HepG2 (cell line): ENCODE measurements around the gene TSSK3. TPM values are rescaled to one million over a fixed set of nuclear protein-coding genes. Genes with fewer than 3 reads are reported as not detected.

Experiments used
- BORCS8-MEF2B ChIP-seq: sonication (generic); formaldehyde crosslinking; IDR thresholded peaks from 2 replicates; pipeline ENCODE4 v1.8.0; 2022; ENCODE audit warnings: mild to moderate bottlenecking, missing genetic modification reagents
- GLI4 ChIP-seq: sonication (generic); formaldehyde crosslinking; IDR thresholded peaks from 2 replicates; pipeline ENCODE4 v1.5.1; 2020; ENCODE audit warnings: missing genetic modification reagents, mild to moderate bottlenecking, moderate library complexity, borderline replicate concordance
- HNRNPL ChIP-seq: fragments of 200-400 bp; formaldehyde crosslinking; IDR thresholded peaks from 2 replicates; pipeline ENCODE4 v1.6.1; 2017; ENCODE audit warnings: mild to moderate bottlenecking, low read depth, low read length
- KDM5B ChIP-seq: sonication (generic); formaldehyde crosslinking; IDR thresholded peaks from 2 replicates; pipeline ENCODE4 v1.4.0; 2020; ENCODE audit warnings: missing genetic modification reagents, mild to moderate bottlenecking, borderline replicate concordance
- MTA1 ChIP-seq: sonication (generic); formaldehyde crosslinking; IDR thresholded peaks from 2 replicates; pipeline ENCODE4 v1.4.0; 2020; ENCODE audit warnings: missing genetic modification reagents, mild to moderate bottlenecking, borderline replicate concordance
- NR2F6 ChIP-seq, 2 experiments: IDR thresholded peaks; 2 replicates each; pipeline ENCODE4 v1.6.1; 2016; ENCODE audit warnings: antibody characterized with exemption in 1 of 2, mild to moderate bottlenecking in 1 of 2
- PPARG ChIP-seq: conservative IDR thresholded peaks from 2 replicates; pipeline ENCODE4 v1.6.1; 2016; ENCODE audit warnings: missing biosample characterization, missing genetic modification reagents
- PREB ChIP-seq: sonication (generic); formaldehyde crosslinking; IDR thresholded peaks from 2 replicates; pipeline ENCODE4 v1.4.0; 2020; ENCODE audit warnings: missing genetic modification reagents
- SIN3B ChIP-seq: fragments of 150-350 bp; IDR thresholded peaks from 2 replicates; pipeline ENCODE4 v1.6.1; 2014; ENCODE audit warnings: low read length
- SIX1 ChIP-seq: sonication (generic); formaldehyde crosslinking; IDR thresholded peaks from 2 replicates; pipeline ENCODE4 v1.4.0; 2020; ENCODE audit warnings: missing genetic modification reagents, borderline replicate concordance
- SMYD3 ChIP-seq: sonication (generic); formaldehyde crosslinking; IDR thresholded peaks from 2 replicates; pipeline ENCODE4 v1.8.1; 2023; ENCODE audit warnings: mild to moderate bottlenecking, missing genetic modification reagents
- SNAPC4 ChIP-seq: sonication (generic); formaldehyde crosslinking; IDR thresholded peaks from 2 replicates; pipeline ENCODE4 v1.4.0; 2020; ENCODE audit warnings: mild to moderate bottlenecking, missing genetic modification reagents
- ZBTB8A ChIP-seq: sonication (generic); formaldehyde crosslinking; IDR thresholded peaks from 2 replicates; pipeline ENCODE4 v1.4.0; 2020; ENCODE audit warnings: mild to moderate bottlenecking, low read depth, missing genetic modification reagents, borderline replicate concordance
- ZNF12 ChIP-seq: sonication (generic); formaldehyde crosslinking; IDR thresholded peaks from 2 replicates; pipeline ENCODE4 v1.5.0; 2020; ENCODE audit warnings: missing genetic modification reagents
- ZNF230 ChIP-seq: sonication (generic); formaldehyde crosslinking; IDR thresholded peaks from 2 replicates; pipeline ENCODE4 v1.4.0; 2020; ENCODE audit warnings: mild to moderate bottlenecking, missing genetic modification reagents
- ZNF530 ChIP-seq: sonication (generic); formaldehyde crosslinking; IDR thresholded peaks from 2 replicates; pipeline ENCODE4 v1.5.0; 2020; ENCODE audit warnings: low read depth, mild to moderate bottlenecking, missing genetic modification reagents
- ZNF747 ChIP-seq: sonication (generic); formaldehyde crosslinking; IDR thresholded peaks from 2 replicates; pipeline ENCODE4 v1.8.1; 2023; ENCODE audit warnings: missing genetic modification reagents, mild to moderate bottlenecking, borderline replicate concordance
- ZNF782 ChIP-seq: sonication (generic); formaldehyde crosslinking; IDR thresholded peaks from 2 replicates; pipeline ENCODE4 v1.4.0; 2020; ENCODE audit warnings: missing genetic modification reagents, mild to moderate bottlenecking, borderline replicate concordance
- ZNF788 ChIP-seq: sonication (generic); formaldehyde crosslinking; IDR thresholded peaks from 2 replicates; pipeline ENCODE4 v1.5.0; 2020; ENCODE audit warnings: mild to moderate bottlenecking, missing genetic modification reagents, borderline replicate concordance
- polyA plus RNA-seq, 8 experiments: library from polyadenylated mRNA; depleted of rRNA in 3 of 8; stranded (reverse) in 7 of 8; unstranded in 1 of 8; fragments of >200 nt; fragmentation: Illumina TruSeq in 4 of 8; extraction: Trizol in 4 of 8; gene quantifications; 2 replicates each; pipeline versions ENCODE4 v1.2.1 to v1.2.3, GENCODE V29; 2011 to 2016; ENCODE audit warnings: low read depth in 4 of 8, missing spikeins in 1 of 8, mixed read lengths in 1 of 8; ENCODE audit not compliant: insufficient read depth in 1 of 8
- total RNA-seq, 5 experiments: library from RNA; depleted of rRNA; stranded (reverse); fragments of >200 nt; fragmentation: Illumina TruSeq; extraction: Trizol; gene quantifications; 2 replicates each; pipeline ENCODE4 v1.2.3, GENCODE V29; 2016; ENCODE audit warnings: low read depth in 1 of 5
- TF ChIP-seq, protein P1 (sequence below): IDR thresholded peaks from 2 replicates; pipeline ENCODE4 v1.6.1; 2016; ENCODE audit warnings: low read depth
- TF ChIP-seq, protein P2 (sequence below): sonication (generic); formaldehyde crosslinking; IDR thresholded peaks from 2 replicates; pipeline ENCODE4 v1.5.0; 2020; ENCODE audit warnings: missing genetic modification reagents

Gene TSSK3
- total and polyA plus RNA-seq, 2 of the 13 experiments (the other 11 are each of a cell fraction or from before 2014, with no cell fraction given) = 1.0 to 1.1 TPM

GRCh38 chr1:32394141-32394889 lies 32.0 kb downstream of the TSSK3 start, which contains the start of gene BSDC1 (continued):
- TF ChIP-seq ZBTB8A (CRISPR knock-in tag) (no peak), SMYD3 (CRISPR knock-in tag) (no peak), HNRNPL (0 out of 2 replicates have a peak, but pooled peaks have one; percentile 48), PPARG (CRISPR knock-in tag) (0 out of 2 replicates have a peak, but pooled peaks have one; percentile 9), SIX1 (CRISPR knock-in tag) (no peak), ZNF788 (CRISPR knock-in tag) (peak; percentile 70; the same call in 1 of the 2 replicates), ZNF782 (CRISPR knock-in tag) (no peak), PREB (CRISPR knock-in tag) (0 out of 2 replicates have a peak, but pooled peaks have one; percentile 73), ZNF12 (CRISPR knock-in tag) (0 out of 2 replicates have a peak, but pooled peaks have one; percentile 15), ZNF230 (CRISPR knock-in tag) (no peak; the same call in 1 of the 2 replicates), SIN3B (peak; percentile 93), MTA1 (0 out of 2 replicates have a peak, but pooled peaks have one; percentile 60), ZNF747 (CRISPR knock-in tag) (peak; percentile 60; the same call in 1 of the 2 replicates), SNAPC4 (CRISPR knock-in tag) (no peak; the same call in 1 of the 2 replicates), ZNF530 (CRISPR knock-in tag) (no peak), GLI4 (CRISPR knock-in tag) (peak; percentile 35; the same call in 1 of the 2 replicates), KDM5B (peak; percentile 69; the same call in 1 of the 2 replicates), BORCS8-MEF2B (CRISPR knock-in tag) (peak; percentile 51), NR2F6 (IDR thresholded peaks at IDR 0.05) (peak; percentile 94), NR2F6 (CRISPR knock-in tag; IDR thresholded peaks at IDR 0.05) (peak; percentile 95)
- TF ChIP-seq, protein P1, sequence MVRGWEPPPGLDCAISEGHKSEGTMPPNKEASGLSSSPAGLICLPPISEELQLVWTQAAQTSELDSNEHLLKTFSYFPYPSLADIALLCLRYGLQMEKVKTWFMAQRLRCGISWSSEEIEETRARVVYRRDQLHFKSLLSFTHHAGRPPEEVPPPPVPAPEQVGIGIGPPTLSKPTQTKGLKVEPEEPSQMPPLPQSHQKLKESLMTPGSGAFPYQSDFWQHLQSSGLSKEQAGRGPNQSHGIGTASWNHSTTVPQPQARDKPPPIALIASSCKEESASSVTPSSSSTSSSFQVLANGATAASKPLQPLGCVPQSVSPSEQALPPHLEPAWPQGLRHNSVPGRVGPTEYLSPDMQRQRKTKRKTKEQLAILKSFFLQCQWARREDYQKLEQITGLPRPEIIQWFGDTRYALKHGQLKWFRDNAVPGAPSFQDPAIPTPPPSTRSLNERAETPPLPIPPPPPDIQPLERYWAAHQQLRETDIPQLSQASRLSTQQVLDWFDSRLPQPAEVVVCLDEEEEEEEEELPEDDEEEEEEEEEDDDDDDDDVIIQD (CRISPR knock-in tag) = peak; percentile 87
- TF ChIP-seq, protein P2, sequence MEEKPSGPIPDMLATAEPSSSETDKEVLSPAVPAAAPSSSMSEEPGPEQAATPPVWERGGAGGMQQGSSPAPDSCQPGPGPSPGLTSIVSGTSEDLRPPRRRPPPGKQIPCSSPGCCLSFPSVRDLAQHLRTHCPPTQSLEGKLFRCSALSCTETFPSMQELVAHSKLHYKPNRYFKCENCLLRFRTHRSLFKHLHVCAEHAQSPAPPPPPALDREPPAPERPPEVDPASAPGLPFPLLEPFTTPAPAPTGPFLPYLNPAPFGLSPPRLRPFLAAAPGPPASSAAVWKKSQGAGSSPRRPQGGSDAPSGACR (CRISPR knock-in tag) = peak; percentile 79; the same call in 1 of the 2 replicates
